Measurements from ENCODE around the gene PPY. TPM values are rescaled to one million over a fixed set of nuclear protein-coding genes. Genes with fewer than 3 reads are reported as not detected.

The PPY gene
- total RNA-seq, 1 experiment from 2014 or later = not detected

- Histone ChIP-seq H3K4me3 (ENCODE audit: low read depth in 2 of 2, low read length in 2 of 2) (no peak overlapping the region), H3K4me1 (ENCODE audit: control insufficient read depth, insufficient read depth, low read length) (no peaks in the 10 kb centered on the region; the same call in 1 of the 2 replicates), H3K36me3 (ENCODE audit: control insufficient read depth, insufficient read depth, low read length) (no peaks in the 10 kb centered on the region), H3K9me3 (ENCODE audit: control insufficient read depth, insufficient read depth, low read depth, low read length) (no peaks in the 10 kb centered on the region), H3K27me3 (ENCODE audit: control insufficient read depth, insufficient read depth, low read length) (no peaks in the 10 kb centered on the region), H3K27ac (ENCODE audit: low read length) (no peak overlapping the region)
- in situ Hi-C loops (cut with HindIII; ENCODE audit: low pct_unique_long_range_greater_than_20kb, low sequenced_read_pairs) (no loop called here), intact Hi-C loops (cut with micrococcal nuclease; ENCODE audit: unreplicated experiment) (no loop called here)
- no peak for ATAC-seq
- ChIA-PET POLR2A (no interaction called here), CTCF (interaction anchor here (0.7 kb wide), 1 partner anchor 47 kb away, joined by 3 read pairs; no protein-coding TSS in a partner anchor)
- no TSS peak for BruUV-seq (replicated peaks)
- no peak for TF ChIP-seq SIN3A (IDR thresholded peaks at IDR 0.05; ENCODE audit: borderline replicate concordance, insufficient read depth, low read depth, low read length)
- no peak for TF ChIP-seq REST (IDR thresholded peaks at IDR 0.05; ENCODE audit: insufficient read depth in 1 of 2, low read depth in 2 of 2, low read length in 1 of 2)
- no peak for TF ChIP-seq CTCF (IDR thresholded peaks at IDR 0.05)
- no peak for TF ChIP-seq POLR2AphosphoS5 (IDR thresholded peaks at IDR 0.05; ENCODE audit: low read depth, low read length)
- TF ChIP-seq TCF7L2 (IDR thresholded peaks at IDR 0.05; ENCODE audit: low read depth, low read length) = no peak
- no peak for DNase-seq (ENCODE audit: low read depth, low spot score)
Observed at GRCh38 chr17:43924558-43924957, 17.7 kb downstream of the PPY start.

- no peak overlapping the region for H3K4me3 ChIP-seq (ENCODE audit: low read depth in 2 of 2, low read length in 2 of 2)
- POLR2A ChIA-PET = no interaction called here
- no peaks in the 10 kb centered on the region for H3K36me3 ChIP-seq (ENCODE audit: control insufficient read depth, insufficient read depth, low read length)
- DNase-seq (ENCODE audit: low read depth, low spot score) (no peak), ATAC-seq (no peak)
- no peaks in the 10 kb centered on the region for H3K27me3 ChIP-seq (ENCODE audit: control insufficient read depth, insufficient read depth, low read length)
- no peaks in the 10 kb centered on the region for H3K4me1 ChIP-seq (ENCODE audit: control insufficient read depth, insufficient read depth, low read length)
- CTCF ChIA-PET = interaction anchor here (0.8 kb wide), 1 partner anchor 11 kb away, joined by 4 read pairs; no protein-coding TSS in a partner anchor
- no TSS peak for BruUV-seq (replicated peaks)
- H3K27ac ChIP-seq (ENCODE audit: low read length) = no peak overlapping the region
- intact Hi-C loops (cut with micrococcal nuclease; ENCODE audit: unreplicated experiment) (no loop called here), in situ Hi-C loops (cut with HindIII; ENCODE audit: low pct_unique_long_range_greater_than_20kb, low sequenced_read_pairs) (no loop called here)
- no peak for TF ChIP-seq TCF7L2 (IDR thresholded peaks at IDR 0.05; ENCODE audit: low read depth, low read length)
- no peak for TF ChIP-seq REST (IDR thresholded peaks at IDR 0.05; ENCODE audit: insufficient read depth in 1 of 2, low read depth in 2 of 2, low read length in 1 of 2)
- TF ChIP-seq SIN3A (IDR thresholded peaks at IDR 0.05; ENCODE audit: borderline replicate concordance, insufficient read depth, low read depth, low read length) = no peak
- TF ChIP-seq POLR2AphosphoS5 (IDR thresholded peaks at IDR 0.05; ENCODE audit: low read depth, low read length) = no peak
- no peak for TF ChIP-seq CTCF (IDR thresholded peaks at IDR 0.05)
- no peaks in the 10 kb centered on the region for H3K9me3 ChIP-seq (ENCODE audit: control insufficient read depth, insufficient read depth, low read depth, low read length)
Observed at GRCh38 chr17:43920500-43921095, 21.7 kb downstream of the PPY start.
